Activated gamma-delta T cell treated with Interleukin-2 at 50 U/mL for 16 hours (primary cell): ENCODE measurements around the gene PAK1.
"Not testable (repeated sequence)": the region's sequence is repeated elsewhere in the genome, so short reads cannot be mapped to it uniquely, and the experiment has no call there.

ENCODE experiments used
- DNase-seq: peaks from one replicate; pipeline ENCODE4 v3.0.0-alpha.2; 2020

Gene PAK1

DNA sequence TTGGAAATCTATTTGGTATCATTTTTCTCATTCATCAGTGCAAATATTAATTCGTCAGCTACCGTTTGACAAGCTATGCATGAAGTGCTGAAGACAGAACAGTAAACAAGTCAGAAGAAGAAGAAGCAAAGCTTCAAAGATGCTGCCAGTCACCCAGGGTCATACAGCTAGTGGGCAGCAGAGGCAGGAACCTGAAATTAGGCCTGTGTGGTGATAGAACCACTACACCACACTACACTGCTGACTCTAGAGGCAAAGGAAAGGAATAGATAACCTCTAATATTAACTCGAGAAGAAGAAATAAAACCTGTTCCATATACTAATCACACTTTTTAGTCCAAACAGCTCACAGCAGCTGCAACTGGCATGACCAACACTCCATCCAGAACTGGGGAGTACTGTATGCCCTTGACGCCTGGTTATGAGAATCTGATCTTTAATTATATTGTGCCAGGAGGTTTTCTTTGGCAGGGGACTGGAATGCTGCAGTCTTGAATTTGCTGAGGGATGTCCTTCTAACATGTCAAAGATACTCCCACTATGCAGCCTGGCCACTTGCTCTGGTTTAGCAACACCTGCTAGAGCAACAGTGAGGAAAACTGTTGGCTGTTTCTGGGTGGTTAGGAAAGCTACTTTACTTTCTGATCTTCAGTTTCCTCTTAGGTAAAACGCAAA, 73.0 kb downstream of the PAK1 start:
- DNase-seq = no peak

DNA sequence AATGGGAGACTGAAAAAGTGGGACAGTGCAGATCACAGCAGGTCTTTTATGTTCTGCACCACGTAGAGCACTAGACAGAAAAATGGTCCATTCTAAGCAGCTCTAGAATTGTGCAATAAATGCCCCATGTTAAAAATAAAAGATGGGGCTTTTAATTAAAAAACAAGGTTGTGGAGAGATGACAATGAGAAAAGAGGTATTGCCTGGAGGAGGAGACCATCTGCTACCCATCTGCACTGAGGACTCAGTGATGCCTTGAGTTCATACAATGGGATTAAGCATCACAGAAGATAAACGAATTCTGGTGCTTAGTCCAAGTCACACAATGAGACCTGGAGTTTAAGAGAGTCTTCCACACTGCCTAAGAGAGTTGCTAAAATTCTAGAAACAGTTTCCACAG, 73.6 kb downstream of the PAK1 start:
- no peak for DNase-seq

DNA sequence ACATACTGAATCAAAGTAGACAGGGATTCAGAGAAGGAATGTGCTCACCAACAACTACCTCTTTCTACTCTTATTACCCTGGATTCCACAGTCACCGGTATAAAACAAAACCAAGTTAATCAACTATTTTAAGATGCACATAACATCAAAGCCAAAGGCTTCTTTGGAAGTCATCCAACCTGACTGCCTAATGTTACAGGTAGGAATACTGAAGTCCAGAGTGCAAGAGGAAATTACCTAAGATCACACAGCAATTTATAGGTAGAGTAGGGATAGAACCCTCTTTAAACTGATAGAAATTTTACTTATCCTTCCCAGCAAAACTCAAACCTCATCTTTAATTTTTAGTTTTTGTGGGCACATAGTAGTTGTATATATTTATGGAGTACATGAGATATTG, 76.3 kb downstream of the PAK1 start:
- DNase-seq = no peak

DNA sequence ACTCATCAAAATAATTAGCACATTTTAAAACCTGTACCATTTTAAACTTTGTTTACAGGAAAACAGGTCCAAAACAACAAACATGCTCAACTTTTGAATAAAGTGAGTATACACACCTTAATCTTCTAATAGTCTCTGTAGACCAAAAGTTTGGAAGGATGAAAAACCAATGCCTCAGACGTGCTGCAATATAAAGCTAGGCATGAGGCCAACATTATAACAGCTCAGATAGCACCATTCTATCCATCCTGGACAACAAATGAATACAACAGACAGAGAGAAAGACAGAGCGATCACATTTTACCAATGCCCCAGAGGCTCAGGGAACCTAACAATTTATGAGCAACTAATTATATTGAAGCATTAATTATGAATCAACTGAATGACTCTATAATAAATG, 77.0 kb downstream of the PAK1 start:
- no peak for DNase-seq

DNA sequence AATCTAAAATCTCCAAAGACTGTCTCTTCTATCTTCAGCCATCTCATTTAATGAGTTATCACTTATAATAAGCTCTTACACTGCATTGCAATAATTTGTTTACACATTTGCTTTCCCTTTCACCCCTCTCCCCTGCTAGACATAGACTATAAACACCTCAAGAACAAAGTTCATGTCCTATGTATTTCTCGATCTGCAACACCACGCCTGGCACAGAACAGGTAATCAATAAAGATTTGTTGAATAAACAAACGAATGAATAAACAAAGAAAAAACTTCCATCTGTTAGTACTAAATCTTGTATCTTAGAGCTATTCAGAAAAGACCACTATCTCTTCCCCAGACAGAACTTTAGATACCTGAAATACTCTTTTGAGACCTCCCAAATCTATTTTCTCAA, 77.6 kb downstream of the PAK1 start:
- no peak for DNase-seq

DNA sequence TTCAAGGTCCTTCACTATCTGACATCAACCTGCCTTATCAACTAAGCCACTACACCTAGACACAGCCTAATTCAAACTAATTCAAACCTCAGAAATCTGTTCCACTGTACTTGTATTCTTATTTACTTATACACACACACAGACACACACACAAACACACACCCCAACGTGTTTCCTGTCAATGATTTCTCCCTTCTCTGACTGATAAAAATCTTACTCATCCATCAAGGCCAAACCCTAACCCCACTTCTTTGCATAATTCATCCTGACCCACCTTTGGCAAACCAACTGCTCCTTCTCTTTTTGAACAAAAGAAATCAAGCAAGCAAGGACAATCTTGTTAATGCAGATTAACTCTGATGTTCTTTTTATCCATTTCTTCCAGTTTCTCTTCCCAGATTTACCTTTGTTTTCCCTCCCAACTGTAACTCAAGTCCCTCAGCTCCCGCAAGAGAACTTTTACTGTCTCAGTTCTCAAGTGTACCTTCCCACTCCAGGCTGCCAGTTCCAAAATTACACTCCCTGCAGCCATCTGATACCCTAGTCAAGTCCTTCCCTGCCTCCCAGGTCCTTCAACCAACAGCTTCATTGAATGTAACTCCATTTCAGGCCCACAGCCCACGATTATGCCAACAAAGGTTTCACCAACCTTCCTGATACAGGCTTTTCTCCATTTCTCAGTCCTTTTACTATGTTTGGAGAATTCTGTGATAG, 78.3 kb downstream of the PAK1 start:
- DNase-seq = no peak

DNA sequence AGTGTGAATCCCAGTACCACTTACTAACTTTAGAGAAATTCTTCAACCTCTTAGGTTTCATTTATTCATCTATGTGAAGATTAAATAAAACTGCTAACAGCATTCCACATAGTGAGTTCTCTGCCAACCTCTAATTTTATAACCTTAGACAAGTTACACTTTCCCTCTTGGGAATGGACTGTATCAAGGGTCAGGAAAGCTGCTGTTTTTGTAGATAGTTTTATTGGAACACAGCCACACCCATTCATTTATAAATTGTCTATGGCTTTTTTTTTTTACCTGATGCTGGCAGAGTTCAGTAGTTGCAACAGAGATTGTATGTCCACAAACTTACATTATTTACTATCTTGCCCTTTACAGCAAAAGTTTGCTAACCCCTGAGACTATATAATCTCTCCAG, 81.1 kb downstream of the PAK1 start:
- DNase-seq = no peak

DNA sequence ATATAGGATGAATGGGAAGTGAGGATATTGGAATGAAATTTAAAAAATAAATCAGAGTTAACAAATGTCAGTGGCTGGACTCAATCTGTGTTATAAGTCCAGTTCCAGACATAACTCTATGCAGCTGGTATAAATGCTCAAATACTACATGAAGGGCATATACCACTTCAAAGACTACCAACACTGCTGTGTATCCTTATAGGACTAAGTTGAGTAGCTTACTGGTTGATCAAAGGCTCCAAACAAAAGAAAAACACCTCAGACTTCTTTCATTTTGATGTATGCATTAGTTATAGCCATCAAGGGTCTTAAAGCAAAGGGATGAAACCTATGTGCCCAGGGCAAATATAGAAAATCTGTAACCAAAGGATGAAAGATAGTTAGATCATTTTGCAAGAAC, 86.2 kb downstream of the PAK1 start:
- DNase-seq = no peak

DNA sequence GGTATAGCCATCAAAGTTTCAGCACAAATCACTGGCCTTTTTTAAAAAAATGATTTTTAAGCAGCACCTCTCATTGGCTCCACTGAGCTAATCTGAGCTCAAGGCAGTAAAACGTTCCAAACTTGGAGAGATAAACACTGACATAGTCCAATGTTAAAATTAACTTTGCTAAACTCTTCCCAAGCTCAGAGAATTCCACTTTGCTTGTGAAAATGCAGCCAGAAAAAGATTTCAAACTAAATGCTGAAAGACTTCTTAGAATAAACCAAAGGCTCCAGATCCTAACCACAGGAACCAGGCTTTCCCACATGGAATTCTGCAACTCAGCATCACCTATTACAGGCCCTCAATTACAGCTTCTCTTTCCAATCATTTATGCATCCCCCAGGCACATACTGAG, 87.7 kb downstream of the PAK1 start:
- DNase-seq = no peak

DNA sequence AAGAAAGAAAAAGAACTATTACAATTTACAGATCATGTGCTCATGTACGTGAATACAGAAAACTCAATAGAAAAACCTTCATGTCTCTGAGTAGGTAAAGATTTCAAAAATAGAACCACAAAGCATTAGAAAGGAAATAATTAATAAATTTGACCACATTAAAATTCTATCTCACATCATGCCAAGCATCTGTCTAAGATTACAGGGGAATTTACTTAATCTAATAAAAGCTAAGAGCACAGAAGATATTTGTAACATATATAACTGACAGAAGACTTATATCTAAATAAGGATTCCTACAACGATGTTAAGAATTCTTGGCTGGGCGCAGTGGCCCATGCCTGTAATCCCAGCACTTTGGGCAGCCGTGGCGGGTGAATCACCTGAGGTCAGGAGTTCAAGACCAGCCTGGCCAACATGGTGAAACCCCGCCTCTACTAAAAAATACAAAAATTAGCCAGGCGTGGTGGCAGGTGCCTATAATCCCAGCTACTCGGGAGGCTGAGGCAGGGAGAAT, 88.6 kb downstream of the PAK1 start:
- not testable (repeated sequence) for DNase-seq

DNA sequence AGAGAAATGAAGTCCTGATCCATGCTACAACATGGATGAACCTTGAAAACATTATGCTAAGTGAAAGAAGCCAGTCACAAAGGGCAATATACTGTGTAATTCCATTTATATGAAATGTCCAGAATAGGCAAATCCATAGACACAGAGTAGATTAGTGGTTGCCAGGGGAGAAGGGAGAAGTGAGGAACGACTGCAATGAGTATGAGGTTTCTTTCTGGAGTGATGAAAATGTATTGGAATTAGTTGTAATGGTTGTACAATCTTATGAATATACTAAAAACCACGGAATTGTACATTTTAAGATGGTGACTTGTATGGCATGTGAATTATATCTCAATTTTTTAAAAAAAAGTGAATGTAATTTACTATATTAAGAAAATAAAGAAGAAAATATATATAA, 89.3 kb downstream of the PAK1 start:
- DNase-seq = no peak

DNA sequence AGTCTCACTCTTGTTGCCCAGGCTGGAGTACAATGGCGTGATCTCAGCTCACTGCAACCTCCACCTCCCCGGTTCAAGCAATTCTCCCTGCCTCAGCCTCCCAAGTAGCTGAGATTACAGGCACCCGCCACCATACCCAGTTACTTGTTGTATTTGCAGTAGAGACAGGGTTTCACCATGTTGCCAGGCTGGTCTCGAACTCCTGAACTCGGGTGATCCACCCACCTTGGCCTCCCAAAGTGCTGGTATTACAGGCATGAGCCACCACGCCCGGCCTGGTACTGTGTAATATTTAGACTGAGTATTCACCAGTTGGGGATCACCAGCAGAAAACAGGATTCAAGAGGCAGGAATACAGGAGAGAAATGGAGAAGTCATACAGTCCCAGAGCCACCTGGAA, 90.5 kb downstream of the PAK1 start:
- not testable (repeated sequence) for DNase-seq

DNA sequence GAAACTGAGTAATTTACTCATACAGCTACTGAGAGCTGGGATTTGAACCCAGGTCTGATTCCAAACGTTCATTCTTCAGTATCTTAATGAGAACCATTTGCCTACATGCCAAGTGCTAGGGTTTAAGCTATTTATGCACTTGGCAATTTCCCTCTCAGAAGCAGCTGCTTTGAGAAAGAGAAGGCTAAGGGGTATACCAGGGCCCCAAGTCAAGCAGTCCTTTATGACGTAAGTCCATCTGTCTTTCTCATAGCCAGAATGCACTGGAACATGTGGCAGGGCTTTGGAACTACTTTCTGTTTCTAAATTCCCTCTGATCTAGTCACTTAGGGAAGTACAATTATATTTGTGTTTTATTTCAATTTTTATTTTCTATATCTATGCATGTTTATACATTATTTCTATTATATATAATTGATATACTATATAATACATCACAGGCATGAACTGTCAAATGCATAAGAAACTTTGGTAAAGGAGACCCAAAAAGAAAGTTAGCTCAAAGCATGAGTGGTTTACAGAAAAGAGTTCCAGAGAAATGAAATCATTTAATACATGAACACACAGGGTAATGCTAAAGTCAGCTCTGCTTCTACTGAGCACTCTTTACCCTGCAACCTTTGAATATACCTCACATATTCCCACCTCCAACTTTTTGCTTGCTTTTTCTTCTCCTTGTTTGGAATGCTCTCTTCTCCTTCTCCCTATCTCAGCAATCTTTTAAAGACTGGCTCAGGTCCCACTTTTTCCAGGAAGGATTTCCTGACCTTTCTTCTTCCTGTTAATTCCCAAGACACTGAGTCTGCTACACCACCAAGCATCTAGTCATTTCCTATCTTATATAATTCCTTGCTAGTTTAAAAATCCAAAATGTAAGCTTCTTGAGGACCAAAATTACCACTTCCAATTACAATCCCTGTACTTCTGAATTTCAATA, 91.9 kb downstream of the PAK1 start:
- DNase-seq = no peak

DNA sequence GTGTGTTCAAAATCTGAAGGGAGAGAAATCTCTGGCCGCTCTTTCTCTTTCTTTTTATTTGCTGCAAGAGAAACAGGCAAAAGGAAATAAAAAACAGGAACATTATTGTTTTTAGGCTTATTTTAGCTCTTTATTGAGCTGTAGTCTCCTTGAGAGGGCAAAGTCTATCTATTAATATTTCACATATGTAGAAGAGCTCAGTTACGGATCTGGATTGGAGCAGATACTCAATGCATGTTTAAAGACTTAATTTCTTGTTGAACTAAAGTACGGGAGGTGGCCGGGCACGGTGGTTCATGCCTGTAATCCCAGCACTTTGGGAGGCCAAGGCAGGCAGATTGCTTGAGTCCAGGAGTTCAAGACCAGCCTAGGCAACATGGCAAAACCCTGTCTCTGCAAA, 94.0 kb downstream of the PAK1 start:
- no peak for DNase-seq

DNA sequence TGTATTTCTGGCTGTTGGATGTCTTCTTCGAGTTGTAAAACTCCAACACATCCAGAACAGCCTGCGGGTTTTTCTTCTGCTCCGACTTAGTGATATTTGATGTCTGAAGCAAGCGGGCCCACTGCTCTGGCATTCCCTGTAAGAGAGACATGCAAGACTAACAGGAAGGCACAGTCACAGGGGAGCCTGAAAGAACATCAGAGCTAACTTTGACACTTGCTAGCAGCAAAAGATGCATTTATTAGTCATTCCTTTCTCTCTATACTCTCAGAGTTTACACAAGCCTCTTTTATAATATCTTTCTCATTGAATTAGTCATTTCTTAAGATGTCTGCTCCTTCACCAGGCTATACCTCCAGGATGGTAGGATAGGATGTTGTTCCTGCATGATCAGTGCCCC, 94.6 kb downstream of the PAK1 start:
- DNase-seq = no peak

DNA sequence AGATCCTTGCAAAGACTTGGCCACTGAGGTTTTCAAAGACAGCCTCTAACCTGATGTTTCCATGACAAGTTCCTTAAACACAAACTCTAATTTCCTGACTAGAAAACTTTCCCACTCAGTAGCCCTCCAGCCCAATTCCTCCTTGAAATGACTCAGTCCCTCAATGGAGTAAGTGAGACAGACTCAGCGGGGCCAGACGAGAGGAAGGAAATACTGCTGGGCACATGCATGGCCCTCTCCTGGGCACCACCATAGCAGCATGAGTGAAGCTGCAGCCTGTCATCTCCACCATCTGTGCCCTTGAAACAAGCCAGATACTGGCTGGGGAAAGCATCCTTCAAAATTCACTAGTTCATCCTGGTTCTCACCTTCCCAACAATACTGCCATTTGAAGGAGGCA, 96.2 kb downstream of the PAK1 start:
- no peak for DNase-seq

DNA sequence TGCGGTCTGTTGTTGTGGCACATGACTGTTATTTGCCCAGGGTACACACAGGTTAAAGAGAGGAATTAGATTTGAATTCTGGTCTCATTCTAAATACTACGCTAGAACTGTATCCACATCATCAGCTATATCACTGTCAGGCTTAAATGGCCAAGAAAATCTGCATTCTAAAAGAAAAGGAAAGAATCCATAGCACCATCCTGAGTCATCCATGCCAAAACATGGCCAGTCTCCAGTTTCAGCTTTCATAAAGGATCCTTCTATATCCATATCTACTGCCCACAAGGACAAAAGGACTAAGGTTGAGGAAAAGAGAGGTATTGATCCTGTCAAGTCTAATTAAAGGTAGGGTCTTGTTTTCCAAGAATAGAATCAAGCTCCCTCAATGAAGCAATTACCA, 98.8 kb downstream of the PAK1 start:
- no peak for DNase-seq

DNA sequence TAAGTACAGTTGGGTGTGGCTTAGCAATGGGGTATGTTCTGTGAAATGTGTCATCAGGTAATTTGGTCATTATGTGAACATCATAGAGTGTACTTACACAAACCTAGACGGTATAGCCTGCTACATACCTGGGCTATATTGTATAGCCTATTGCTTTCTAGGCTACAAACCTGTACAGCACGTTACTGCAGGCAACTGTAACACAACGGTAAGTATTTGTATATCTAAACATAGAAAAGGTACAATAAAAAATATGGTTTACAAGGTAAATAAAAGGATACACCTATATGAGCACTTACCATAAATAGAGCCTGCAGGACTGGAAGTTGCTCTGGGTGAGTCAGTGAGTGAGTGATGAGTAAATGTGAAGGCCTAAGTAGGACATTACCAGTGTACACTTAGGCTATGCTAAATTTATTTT, 99.3 kb downstream of the PAK1 start:
- no peak for DNase-seq

DNA sequence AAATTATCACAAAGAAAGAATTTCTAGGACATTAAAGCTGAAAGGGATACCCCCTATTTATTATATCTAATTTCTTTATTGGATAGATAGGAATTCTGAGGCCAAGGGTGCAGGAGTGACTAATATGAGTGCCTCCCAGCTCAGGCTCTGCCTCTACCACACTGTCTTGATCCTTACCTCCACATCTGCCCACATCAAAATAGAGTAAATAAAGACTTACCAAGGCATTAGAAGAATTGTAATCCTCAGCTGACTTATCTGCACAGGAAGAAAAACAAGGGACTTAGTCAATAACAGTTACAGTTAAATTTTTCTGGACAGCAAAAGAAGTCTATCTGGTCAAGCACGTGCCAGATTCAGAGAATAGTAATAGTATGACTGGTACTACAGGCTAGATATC, 99.8 kb downstream of the PAK1 start:
- no peak for DNase-seq

DNA sequence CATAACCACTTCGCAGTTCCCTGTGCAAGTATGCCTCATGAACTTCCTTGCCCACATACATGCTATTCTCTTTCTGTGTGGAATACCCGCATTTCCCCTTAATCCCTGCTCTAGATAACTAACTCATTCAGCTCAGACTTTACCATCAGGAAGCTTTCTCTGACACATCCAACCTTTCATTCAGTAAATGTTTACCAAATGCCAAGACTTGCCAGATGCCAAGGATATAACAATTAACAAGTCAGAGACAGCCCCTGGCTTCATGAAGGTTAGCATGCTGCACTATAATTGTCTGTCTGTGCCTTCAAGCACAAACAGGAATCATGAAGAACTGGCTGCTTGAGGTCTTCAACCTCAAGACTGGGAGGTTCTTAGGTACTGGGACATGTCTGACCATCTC, 101.2 kb downstream of the PAK1 start:
- DNase-seq = no peak

DNA sequence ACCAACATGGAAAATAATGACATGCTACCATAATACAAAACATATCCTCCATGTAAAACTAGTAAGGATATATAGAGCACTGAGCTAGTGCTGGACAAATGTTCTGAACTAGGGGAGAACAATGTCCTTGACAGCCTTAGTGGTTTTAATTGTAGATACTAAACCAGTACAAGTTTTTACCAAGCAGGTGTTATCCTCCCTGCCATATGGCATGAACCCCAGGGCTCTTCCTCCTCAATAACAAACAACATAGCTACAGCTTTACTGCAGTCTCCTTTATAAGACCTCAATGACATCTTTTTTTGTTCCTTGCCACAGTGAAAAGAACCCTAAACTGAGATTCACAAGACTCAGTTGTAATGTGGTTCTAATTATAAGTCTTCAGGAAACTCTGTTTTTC, 102.2 kb downstream of the PAK1 start:
- no peak for DNase-seq

DNA sequence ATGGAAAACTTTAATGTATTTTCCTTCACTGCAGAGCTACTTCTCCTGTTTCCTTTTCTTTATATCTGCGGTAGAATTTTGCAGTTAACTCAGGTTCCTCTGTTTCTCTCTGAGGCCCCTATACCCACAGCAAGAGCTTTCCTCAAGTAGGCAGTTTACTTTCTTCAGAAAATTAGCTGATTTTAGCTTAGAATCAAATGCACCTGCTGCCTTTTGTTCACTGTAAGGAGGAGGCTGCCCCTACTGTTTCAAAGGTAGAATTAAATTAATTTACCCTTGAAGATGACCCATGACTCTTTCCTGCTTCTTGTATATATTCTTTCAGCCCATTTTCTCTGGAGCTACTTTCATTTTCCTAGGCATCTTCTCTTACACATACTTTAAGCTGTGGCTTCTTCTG, 103.7 kb downstream of the PAK1 start:
- no peak for DNase-seq

DNA sequence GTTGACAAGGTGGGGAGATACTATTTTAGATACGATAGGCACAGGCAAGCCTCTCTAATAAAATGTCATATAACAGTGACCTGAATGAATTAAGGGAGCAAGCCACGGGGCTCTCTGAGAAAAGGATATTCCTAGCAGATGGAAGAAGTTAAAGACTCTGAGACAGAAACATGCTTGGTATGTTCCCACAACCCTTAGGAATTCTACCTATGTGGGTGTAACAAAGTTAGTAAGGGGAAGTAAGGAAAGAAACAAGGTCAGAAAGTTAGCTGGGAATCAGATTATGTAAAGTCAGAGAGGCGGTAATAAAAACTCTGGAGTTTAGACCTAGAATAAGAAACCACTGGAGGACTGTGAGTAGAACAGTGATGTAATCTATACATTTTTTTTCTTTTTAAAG, 112.7 kb downstream of the PAK1 start:
- DNase-seq = no peak

DNA sequence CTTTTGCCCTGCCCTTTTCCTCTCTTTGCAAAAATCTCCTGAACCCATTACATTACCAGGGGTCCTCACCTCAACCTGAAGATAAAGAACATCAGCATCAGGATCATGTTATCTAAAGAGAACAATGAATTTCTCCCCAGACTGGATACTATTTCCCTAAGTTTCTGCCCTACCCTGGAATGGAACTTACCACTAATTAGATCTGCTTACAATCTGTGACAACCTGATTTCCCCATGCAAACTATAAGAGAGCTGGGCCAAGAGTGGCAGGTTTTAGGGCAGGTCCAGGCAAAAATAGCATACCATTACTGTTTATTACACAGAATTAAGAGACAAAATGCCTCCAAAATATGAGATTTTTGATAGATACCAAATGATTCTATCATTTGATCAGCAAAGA, 114.4 kb downstream of the PAK1 start:
- no peak for DNase-seq
